Bronchial epithelial cell (primary cell): Measurements from ENCODE around the gene RBM42. TPM values are rescaled to one million over a fixed set of nuclear protein-coding genes. Genes with fewer than 3 reads are reported as not detected.
A peak's percentile ranks its signal among the peaks of the same experiment; 100 is the strongest.

Experiments used
- DNase-seq: peaks from one replicate; pipeline ENCODE4 v3.0.0-alpha.2; 2010; ENCODE audit warnings: low read depth
- FAIRE-seq: peaks from 2 replicates; lab custom pipeline; 2011; peaks lifted over from hg19 to GRCh38; lab: Jason Lieb, UNC
- H3K27me3 ChIP-seq: 2 replicates; pipeline ENCODE4 v1.5.1; 2011; ENCODE audit warnings: low read length; ENCODE audit not compliant: control insufficient read depth, insufficient read depth
- H3K36me3 ChIP-seq: 2 replicates; pipeline ENCODE4 v1.5.1; 2011; ENCODE audit warnings: low read length; ENCODE audit not compliant: control insufficient read depth, insufficient read depth
- H3K4me3 ChIP-seq: 2 replicates; pipeline ENCODE4 v1.5.1; 2011; ENCODE audit warnings: mild to moderate bottlenecking, low read depth, low read length, control low read depth
- total RNA-seq: library from RNA; depleted of rRNA; stranded (reverse); fragments of >200 nt; gene quantifications from 2 replicates; pipeline ENCODE4 v1.2.1, GENCODE V29; 2014
- TF ChIP-seq, protein P1 (sequence below): IDR thresholded peaks from 2 replicates; pipeline ENCODE4 v1.5.1; 2011; ENCODE audit warnings: mild to moderate bottlenecking, moderate library complexity, low read length, control low read depth, inconsistent platforms; ENCODE audit not compliant: insufficient read depth, severe bottlenecking

The RBM42 gene, protein sequence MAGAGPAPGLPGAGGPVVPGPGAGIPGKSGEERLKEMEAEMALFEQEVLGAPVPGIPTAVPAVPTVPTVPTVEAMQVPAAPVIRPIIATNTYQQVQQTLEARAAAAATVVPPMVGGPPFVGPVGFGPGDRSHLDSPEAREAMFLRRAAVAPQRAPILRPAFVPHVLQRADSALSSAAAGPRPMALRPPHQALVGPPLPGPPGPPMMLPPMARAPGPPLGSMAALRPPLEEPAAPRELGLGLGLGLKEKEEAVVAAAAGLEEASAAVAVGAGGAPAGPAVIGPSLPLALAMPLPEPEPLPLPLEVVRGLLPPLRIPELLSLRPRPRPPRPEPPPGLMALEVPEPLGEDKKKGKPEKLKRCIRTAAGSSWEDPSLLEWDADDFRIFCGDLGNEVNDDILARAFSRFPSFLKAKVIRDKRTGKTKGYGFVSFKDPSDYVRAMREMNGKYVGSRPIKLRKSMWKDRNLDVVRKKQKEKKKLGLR
- 33.4 and 37.8 TPM in 2 replicates for total RNA-seq

DNA sequence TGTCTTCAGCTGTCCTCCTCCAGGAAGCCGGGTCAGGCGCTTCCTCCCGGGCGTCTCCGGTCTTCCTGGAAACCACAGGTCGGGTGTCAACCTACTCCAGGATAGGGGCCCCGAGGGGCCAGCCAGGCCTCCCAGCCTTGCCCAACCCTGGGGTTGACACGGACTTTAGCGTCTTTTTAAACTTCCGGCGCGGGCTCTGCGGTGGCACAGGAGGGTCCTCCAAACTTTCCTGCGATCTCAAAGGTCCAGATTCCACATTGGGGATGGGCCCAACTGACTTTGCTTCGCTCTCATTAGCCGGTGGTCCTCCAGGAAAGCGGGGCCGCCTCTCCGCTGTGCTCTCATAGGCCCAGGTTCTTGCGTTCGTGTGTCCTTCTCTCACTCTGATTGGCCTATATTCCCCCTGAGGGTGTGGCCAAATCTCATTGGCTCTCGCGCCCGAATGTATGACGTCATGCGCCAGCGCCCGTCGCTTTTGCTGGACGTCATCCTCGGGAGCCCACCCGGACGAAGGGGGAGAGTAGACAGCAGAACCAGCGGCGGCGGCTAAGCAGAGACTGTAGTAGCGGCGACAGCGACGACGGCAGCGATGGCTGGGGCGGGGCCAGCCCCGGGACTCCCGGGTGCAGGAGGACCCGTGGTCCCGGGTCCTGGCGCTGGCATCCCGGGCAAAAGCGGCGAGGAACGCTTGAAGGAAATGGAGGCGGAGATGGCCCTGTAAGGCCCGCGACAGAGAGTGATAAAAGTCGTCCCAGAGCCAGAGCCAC is at the start of gene RBM42:
RBM42 (plus strand) TSS at position 472 of the 767 bp plus-strand sequence; CDS start at position 590, 118 bp downstream.
- peak within 1 kb of the TSS; percentile 57 for H3K4me3 ChIP-seq
- no peak for FAIRE-seq
- peaks cover 17% of the 10 kb centered on the region for H3K36me3 ChIP-seq
- TF ChIP-seq, protein P1, sequence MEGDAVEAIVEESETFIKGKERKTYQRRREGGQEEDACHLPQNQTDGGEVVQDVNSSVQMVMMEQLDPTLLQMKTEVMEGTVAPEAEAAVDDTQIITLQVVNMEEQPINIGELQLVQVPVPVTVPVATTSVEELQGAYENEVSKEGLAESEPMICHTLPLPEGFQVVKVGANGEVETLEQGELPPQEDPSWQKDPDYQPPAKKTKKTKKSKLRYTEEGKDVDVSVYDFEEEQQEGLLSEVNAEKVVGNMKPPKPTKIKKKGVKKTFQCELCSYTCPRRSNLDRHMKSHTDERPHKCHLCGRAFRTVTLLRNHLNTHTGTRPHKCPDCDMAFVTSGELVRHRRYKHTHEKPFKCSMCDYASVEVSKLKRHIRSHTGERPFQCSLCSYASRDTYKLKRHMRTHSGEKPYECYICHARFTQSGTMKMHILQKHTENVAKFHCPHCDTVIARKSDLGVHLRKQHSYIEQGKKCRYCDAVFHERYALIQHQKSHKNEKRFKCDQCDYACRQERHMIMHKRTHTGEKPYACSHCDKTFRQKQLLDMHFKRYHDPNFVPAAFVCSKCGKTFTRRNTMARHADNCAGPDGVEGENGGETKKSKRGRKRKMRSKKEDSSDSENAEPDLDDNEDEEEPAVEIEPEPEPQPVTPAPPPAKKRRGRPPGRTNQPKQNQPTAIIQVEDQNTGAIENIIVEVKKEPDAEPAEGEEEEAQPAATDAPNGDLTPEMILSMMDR: no peak
- peak; percentile 95 for DNase-seq
- no peaks in the 10 kb centered on the region for H3K27me3 ChIP-seq

DNA sequence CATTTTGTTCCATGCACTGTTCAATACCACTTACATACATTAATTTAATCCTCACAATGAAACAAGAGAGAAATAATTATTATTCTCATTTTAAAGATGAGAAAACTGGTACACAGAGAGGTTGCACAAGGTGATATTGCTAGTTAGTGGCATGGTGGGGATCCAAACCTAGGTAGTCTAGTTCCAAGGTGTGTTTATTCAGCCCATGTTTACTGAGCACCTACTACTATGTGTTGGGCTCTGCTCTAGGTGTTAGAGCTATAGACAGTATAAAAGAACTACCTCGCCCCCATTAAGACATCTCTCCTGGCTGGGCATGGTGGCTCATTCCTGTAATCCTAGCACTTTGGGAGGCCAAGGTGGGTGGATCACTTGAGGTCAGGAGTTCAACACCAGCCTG is 46.1 kb upstream of the RBM42 start:
- FAIRE-seq (no peak), DNase-seq (no peak)
- H3K4me3 ChIP-seq: no peak overlapping the region
- H3K36me3 ChIP-seq: no peaks in the 10 kb centered on the region
- TF ChIP-seq, protein P1: no peak
- no peaks in the 10 kb centered on the region for H3K27me3 ChIP-seq

DNA sequence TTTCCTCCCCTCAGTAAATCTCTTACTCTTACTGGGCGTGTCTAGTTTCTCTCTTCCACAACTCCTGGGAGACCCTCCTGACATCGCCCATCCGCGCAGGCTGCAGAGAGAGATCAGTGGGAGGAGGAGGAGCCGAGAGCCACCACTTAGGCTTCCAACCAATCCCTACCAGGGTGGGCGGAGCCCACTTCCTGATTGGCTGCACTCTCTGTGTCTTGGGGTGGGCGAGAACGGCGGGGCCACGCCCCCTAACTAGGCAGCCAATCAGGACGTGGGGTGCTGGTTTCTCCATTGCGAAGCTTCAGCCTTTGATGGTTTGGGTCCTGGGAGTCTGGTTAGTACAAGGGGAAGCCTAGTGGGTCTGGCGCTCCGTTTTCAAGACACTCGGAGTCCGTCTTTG is 43.0 kb upstream of the RBM42 start, which contains the start of gene PMIS2:
PMIS2 (plus strand) TSS at position 326 of the 400 bp plus-strand sequence. CDS start 87 bp downstream, outside the sequence.
- FAIRE-seq: no peak
- TF ChIP-seq, protein P1: no peak
- no peak within 1 kb of the TSS for H3K4me3 ChIP-seq
- H3K36me3 ChIP-seq: no peaks in the 10 kb centered on the region
- DNase-seq: no peak
- no peaks in the 10 kb centered on the region for H3K27me3 ChIP-seq

DNA sequence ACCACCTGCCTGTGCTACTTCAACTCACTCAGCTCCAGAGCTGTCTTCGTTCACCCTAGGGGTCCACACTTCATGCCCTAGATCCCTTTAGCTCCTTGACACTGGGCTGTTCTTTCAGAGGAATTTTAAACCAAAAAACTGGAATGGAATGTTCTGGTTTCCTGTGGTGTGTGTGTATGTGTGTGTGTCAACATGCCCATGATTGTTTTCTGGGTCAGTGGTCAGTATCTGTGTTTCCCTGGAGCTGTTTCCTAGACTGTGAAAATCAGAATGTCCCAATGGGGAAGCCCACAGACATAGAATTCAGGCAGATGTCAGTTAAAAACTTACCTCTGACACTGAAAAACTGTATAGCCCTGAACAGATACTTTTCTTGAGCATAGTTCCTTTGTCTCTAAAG is 41.5 kb upstream of the RBM42 start:
- FAIRE-seq (no peak), DNase-seq (no peak)
- Histone ChIP-seq H3K36me3 (no peaks in the 10 kb centered on the region), H3K27me3 (no peaks in the 10 kb centered on the region), H3K4me3 (no peak overlapping the region)
- TF ChIP-seq, protein P1: no peak

DNA sequence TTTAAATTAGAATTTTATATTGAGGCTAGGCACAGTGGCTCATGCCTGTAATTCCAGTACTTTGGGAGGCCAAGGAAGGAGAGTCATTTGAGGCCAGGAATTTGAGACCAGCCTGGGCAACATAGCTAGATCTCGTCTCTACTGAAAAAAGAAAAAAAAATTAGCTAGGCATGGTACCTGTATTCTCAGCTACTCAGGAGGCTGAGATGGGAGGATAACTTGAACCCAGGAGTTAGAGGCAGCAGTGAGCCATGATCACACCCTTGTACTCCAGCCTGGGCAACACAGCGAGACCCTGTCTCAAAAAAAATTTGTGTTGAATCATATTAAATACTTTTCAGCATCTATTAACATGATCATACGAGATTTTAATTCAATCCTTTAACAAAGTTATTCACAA is 38.0 kb upstream of the RBM42 start:
- TF ChIP-seq, protein P1: no peak
- H3K27me3 ChIP-seq: no peaks in the 10 kb centered on the region
- no peak for DNase-seq
- no peak for FAIRE-seq
- no peak overlapping the region for H3K4me3 ChIP-seq
- H3K36me3 ChIP-seq: no peaks in the 10 kb centered on the region
